Stimulated activated CD4-positive, alpha-beta T cell treated with anti-CD3 and anti-CD28 coated beads, Interleukin-4, amount 100 ng/mL, for 48 hours (primary cell): Measurements from ENCODE around the gene ARFGAP2.

Source experiments
- DNase-seq, 2 donors: peaks; one replicate each; pipeline ENCODE4 v3.0.0-alpha.2; 2020; ENCODE audit warnings: low read depth in 2 of 2

Gene ARFGAP2

DNA sequence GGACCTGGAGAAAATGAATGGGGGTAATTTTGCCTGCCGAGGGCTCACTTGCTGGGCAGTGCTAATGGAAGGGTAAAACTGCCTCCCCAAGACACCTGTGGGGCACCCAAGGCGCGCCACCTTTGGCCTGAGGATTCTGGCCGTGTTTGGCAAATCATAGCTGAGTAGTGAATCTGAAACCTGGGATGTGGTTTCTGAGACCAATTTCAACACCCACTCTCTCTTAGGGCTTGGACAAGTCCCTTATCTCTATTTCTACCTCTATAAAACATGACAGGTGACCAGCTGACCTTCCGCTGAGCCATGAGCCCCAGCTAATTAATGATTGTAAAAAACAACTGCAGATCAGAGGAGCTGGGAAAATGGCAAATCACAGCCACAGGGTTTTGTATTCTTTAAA is 11.0 kb upstream of the ARFGAP2 start:
- DNase-seq = no peak

DNA sequence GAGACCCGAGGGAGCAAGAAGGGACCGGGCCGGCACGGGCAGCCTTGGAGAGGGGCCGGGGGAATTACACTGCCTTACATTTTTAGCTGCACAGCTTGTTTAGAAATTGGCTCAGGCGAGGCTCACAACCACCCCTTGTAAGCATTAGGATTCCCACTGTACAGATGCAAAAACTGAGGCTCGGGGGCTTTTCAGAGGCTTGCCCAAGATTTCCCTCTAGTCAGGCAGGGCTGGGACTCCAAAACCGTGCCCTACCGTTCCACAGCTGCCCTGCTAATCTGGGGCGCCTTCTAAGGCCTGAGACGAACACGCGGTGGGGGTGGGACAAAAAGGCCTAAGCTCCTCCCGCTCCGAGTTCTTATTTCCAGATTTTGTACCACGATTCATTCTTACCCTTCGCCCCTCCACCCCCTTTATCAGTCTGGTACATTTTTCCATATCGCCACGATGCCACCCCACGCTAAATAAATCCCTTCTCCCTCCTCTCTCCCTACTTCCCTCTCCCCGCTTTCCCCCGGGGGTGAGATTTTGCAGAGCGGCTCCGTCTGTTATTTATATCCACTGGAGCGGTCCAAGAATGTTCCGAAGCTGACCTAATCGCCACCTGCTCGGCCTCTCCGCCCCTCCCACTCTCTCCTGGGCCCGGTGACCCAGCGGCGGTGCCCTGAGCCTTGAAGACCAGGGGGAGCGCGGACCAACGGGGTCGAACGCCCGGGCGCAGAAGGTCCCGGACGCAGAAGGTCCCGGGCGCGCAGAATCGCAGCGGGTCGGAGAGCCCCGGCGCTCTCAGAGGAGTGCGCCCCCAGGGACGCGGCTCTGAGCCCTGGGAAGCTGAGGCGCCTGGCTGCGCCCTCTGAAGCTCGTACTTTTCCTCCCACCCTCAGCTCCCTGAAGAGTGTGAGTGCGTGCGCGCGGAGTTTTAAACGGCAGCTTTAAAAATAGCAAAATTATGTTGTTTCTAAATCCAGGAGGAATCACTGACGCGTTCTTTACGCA is 10.3 kb upstream of the ARFGAP2 start:
- peak; percentile 34 to 43 for DNase-seq

DNA sequence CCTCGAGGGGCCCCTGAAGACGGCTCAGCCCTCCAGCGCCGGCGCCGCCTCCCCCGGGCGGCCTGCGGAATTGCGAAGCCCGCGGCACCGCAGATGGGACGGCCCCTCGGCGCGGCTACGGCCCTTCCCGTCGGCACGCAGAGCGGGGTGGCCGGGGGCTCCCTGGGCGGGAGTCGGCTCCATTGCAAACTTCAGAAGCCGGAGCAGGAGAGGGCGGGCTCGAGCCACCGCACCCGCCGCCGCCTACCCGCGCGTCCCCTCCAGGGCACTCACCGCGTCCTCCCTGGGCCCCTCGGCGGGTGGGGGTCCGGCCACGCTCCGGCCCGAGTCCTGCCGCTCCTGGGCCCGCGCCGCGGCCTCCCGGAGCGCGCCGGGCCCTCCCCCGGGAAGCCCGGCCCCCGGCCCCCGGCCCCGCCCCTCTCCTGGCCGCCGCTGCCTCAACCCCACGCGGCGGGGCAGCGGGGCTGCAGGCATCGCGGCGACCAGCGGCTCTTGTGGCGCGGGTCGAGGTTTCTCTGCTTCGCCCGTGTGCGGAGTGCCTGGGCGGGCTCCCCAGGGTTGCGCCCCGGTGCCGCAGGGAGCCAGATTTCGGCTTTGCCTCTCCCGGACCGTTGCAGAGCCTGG is 9.5 kb upstream of the ARFGAP2 start, which contains the start of gene PACSIN3:
Gene PACSIN3 (minus strand): TSS at position 359 of the 624 bp plus-strand sequence. CDS start 3,707 bp downstream, outside the sequence.
- DNase-seq = peak; percentile 42 to 49

DNA sequence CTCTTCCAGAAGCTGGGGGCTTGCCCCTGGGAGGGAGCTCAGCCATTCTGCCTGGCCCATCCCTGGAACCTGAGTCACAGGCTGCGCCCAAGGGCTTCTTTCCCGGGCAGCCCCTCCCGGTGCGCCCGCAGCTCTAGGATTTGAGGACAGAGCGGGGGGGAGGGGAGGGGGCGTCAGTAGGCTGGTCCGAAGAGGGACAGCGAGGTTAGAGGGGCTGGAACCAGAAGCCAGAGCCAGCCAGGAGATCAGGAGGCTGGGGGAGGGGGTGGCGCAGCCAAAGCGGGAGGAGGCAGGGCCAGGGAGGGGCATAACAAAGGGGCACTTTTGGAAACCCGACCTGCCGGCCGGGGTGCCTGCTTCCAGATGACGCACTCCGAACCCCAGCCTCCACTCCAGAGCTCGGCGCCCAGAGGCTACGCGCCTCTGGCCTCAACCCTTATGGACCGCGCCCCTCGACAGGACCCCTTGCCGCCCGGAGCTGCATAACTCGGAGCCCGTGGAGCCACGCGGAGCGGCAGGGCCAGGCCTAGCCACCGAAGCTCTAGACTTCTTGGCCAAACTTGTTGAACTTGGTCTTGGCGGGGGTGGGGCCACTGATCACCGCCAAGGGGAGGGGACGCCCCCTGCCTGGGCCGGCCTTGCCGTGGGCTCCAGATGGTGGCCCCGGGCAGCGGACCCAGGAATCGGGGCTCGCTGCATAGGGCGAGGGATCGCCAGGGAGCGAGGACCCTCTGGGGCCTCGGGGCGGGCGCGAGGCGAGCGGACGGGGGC is 8.8 kb upstream of the ARFGAP2 start:
- DNase-seq = no peak

DNA sequence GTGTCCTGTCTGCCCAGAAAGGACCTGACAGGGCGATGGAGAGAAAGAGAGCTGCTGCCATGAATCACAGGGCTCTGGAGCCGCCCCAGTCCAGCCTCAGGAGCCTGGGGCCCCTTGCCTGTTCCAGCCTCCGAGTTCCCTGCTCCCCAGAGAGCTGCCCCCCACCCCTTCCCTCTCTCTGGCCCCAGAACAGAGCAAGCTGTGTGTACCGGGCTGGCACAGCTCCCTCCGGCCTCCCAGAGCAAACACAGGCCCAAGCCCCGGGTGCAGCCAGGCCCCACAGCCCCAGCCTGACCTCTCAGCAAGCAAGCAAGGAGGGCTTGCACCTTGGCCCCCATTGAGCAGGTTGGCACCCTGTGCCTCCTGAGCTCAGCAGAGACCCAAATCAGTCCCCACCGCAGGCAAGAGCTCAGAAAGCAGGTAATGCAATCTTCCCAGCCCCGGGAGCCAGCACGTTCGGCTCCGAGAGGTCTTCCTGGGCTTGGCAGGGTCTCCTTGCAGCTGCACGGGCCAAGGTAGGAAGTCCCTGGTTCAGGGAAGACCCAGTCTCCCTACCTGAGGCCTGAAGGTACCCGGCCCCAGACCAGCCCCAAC is 8.1 kb upstream of the ARFGAP2 start:
- DNase-seq = no peak

DNA sequence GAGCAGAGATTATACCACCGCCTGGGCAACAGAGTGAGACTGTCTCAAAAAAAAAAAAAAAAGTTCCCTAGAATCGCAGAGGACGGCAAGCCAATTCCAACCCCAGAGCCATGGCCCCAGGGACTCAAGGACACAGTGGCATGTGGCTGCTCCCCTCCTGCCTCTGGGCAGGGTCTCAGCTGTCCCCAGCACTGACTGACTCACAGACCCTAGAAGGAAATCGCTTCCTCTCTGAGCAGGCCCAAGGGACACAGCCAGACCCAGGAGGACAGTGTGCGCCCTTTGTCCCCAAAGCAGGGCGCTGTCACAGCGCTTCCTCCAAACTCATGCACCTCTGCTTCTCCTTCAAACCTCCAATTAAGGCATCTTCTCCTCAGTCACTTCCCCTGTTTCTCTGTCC is 7.3 kb upstream of the ARFGAP2 start:
- DNase-seq = no peak

DNA sequence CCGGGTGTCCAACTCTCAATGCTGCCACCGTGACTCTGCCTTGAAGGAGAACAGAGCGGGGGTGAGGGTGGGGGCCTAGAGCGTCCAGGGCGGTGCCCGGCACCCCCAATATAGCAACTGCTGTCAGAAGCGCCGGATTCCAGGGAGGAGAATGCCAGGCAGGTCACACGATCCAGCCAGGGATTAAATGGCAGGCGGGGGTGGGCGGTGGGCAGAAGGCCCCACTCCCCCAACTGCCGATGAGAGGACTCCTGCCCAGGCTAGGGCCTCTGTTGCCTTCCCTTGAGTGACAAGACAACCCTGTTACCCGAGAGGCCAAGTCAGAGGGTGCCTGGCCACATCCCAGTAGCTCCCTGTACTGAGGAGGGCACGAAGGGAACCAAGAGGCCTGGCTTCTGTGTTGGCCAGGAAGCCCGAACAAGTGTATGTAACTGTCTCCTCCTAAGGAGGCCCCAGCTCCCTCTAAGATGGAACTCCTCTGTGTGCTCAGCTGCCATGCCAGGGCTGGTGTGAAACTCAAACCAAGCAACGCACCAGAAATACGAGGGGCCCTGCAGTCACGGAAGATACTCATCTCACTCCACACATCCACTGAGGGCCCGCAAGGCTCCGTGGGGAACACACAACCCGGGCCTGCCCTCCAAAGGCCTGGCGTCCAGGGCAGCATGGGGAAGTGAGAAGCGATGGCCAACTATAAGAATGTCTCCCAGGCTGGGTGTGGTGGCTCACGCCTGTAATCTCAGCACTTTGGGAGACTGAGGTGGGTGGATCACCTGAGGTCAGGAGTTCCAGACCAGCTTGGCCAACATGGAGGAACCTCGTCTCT is 6.6 kb upstream of the ARFGAP2 start:
- no peak for DNase-seq

DNA sequence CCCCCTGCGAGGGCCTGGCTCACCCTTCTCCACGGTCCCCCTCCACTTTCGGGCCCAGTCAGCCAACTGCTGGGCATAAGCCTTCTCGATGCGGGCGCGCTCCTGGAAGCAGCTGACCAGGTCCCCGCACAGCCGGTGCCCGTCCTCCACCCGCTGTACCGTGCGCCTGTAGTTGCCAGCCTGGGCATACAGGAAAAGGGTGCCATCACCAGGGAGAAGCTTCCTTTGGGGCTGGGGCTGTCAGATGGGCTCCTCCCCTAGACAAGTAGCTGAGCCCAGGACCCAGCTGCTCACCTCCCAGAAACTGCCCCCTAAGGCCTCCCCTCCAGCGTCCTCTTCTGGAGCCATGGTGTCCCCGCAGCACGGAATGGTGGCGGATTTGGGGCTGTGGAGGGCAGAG is 5.7 kb upstream of the ARFGAP2 start:
- DNase-seq = no peak

DNA sequence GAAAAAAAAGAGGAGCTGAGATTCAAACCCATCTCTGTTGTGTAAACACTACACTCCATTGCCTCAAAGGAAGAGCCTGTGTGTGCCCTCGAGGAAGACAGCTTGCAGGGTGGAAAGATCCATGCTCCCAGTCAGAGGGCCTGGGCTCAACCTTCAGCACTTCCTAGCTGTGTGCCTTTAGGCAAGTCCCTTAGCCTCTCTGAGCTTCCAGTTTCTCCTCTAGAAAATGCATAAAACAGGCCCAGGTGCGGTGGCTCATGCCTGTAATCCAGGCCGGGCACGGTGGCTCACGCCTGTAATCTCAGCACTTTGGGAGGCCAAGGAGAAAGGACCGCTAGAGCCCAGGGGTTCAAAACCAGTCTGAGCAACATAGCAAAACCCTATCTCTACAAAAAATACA is 4.6 kb upstream of the ARFGAP2 start:
- no peak for DNase-seq

DNA sequence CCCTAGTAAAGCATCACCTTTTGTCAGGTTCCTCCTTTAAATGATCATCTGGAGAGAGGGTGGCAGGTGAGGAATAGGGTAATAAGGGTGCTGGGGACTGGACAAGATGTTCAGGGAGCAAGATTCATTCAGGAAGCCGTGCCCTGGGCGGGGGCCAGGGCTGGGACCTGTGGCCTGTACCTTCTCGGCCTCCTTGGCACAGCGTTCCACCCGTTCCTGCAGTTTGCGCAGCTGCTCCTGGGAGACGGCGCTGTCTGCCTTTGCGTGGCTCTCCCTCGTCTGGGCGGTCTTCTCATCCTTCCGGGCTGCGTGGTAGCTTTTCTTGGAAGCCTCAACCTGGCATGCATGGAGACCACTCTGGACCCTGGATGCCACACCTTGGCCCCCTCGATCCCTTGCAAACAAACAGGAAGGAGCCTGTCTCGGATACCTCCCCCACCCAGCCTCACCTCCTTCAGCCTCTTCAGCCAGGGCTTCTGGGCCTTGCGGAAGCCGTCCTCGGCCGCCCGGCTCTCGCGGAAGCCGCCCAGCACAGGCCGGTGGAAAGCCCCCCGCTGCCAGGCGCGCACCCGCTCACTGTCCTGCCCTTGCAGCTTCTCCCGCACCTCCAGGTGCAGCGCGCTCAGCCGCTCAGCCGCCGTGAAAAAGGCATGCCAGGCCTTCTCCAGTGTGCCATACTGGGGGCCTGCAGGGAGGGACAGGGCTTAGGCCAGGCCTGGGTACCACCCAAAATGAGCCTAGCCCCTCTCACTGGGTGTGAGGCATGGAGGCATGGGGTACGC is 3.5 kb upstream of the ARFGAP2 start:
- DNase-seq = no peak

DNA sequence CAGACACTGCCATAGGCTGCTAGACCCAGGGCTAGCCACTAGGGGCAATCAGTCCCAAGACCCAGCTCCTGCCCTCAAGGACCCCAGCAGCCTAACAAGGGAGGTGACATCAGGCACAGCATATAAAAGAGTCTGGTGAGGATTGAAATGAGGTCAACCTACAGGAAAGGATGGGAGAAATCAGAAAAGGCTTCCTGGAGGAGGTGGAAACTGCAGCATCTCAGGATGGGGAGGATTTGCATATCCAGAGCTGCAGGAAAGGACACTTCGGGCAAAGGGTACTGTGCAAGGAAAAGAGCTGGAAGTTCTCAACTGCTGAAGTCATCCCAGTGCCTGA is 2.9 kb upstream of the ARFGAP2 start:
- DNase-seq = peak in 1 of 2 donors; percentile 30

DNA sequence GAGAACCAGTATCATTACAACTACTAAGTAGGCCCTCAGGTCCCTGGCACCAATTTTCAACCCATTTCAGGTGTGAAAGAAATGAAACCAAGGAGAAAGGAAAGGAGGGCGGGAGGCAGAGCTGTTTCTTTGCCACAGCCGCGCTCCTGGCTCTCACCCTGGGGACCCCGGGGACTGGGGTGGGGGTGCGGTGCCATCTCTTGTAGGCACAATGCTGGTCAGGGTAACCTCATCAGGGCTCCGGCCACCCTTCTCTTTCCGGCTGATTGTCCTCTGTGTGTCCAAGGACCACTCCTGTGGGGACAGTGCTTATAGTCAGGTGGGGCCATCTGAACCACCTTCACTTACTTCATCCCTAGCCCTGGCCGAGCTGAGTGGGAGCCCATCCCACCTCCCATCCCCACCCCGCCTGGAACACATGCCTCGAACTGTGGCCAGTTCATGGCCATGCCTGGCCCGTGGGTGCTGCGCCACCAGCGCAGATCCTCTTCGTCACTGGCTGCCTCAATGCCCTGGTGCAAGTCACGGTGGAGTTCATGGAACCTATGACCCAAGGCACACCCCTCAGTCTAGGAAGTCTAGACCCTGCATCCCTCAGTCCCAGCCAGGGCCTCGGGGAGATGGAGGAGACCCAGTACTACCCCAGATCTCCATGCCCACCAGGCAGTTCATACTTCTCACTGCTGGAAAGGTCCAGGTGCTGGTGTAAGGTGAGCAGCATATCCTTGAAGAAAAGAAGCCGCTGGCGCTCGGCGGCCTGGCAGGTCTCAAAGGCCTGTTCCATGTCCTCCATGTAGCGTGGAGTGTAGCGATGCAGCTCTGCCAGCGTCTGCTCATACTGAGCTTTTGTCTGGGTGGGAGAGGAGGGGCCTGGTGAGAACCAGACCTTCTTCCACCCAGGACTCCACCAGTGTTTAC is 2.3 kb upstream of the ARFGAP2 start:
- DNase-seq = no peak

DNA sequence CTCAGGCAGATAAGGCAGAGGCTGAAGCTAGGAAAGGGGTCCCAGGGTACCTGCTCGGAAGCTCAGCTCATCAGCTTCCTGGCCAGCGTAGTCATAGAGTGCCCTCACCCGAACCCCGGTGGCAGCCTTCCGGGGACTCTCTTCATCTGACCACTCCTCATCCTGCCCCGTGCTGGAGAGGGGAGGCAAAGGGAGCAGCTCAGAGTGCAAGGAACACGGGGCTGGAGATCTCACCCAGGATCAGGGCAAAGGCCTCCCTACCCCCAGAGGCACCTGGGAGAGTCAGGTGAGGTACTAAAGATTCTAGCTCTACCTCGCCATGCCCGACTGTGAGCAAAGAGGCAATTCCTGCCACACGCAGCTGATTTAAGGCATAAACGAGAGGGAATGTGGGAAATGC is 1.6 kb upstream of the ARFGAP2 start:
- DNase-seq = no peak

DNA sequence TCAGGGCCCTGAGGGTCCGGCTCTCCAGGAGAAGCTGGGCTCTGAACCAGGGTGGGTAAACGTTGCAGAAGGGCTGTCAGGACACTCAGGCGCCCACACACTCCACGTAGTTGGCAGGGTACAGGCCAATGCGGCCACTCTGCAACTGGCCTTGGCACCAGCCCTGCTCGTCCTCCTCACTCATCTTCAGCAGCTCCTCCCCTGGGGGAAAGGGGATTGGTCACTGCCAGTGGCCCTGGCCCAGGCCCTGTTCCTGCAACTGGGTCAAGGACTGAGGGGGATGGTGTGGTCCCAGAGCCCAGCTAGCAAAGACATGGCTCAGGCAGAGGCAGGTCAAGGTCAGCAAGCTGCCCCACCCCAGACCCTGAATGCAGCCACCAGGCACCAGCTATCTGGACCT is 1.2 kb upstream of the ARFGAP2 start:
- no peak for DNase-seq

DNA sequence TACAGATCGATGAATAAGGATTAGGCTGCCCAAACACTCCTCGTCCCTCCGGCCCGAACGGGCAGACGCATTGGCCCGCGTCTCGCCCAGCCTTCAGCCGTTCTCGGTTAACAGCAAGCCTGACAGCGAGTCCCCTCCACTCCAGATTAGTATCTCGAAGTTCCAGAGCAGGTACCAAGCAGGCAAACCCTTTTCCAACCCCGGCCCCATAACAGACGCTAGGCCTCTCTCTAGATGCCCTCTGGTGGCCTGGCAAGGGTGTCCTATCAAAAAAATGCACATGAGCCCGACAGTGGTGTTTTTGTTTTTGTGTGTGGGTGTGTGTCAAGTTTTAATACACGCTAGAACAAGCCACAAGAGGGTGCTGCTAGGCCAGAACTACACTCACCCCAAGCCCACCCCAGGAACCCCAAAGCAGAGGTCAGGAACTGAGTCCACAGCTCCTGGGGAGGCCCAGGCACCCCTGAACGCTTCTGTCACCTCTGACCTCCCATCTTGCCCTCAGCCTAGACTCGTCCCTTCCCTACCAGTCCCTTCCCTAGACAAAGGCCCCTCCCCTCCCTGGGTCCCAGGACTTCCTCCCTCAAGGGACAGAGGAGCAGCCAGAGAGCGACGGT is 658 bp upstream of the ARFGAP2 start:
- DNase-seq = peak; percentile 41 to 61

DNA sequence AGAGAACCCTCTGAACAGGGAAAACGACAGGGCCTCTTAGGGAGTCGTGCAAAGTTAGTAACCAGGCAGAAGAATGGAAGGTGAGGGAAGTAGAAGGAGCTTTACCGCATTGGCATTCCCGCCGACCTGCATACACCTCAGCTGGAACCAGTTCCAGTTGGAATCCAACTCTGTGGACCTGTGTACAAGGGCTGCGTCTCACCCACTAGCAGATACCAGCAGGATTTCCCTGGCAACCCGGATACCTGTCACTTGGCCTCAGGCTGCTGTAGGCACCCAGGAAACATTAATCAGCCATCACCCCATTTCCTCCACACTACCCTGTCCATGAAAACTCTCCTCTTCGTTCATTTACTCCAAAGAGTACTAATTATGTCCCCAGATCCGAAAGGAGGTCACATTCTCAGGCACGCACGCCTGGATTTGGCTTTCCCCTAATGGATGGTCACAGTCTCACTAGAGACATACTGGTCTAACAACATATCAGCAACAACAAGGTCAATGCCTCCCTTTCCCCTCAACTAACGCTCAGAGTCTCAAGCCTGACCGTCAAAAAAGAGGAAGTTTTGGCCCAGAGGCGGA is 842 bp downstream of the ARFGAP2 start:
- no peak for DNase-seq

DNA sequence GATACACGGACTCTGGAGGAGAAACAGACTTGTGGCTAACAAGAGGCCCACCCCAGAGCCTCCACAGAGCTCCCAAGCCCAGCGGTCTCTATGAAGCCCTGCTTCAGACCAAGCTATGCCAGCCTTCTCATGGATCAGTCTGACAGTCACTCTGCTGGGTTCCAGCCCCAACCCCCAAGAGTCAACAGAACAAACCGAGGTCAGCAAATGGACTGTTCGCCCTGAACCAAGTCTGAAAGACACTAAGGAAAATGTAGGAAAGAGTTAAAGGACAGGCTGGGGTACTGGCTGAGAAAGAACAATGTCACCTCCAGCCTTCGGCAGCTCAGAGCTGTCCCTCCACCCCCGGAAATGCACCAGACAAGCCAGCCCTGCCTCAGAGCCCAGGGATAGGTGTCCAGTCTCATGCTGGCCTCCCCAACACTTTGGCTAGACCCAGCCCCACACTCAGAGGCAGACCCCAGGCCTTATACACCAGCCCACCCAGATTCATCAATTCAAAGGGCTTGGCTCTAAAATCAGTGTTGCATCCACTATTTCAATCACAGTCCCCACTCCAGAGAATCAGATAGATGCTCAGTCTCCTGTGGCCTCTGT is 3.8 kb downstream of the ARFGAP2 start:
- no peak for DNase-seq

DNA sequence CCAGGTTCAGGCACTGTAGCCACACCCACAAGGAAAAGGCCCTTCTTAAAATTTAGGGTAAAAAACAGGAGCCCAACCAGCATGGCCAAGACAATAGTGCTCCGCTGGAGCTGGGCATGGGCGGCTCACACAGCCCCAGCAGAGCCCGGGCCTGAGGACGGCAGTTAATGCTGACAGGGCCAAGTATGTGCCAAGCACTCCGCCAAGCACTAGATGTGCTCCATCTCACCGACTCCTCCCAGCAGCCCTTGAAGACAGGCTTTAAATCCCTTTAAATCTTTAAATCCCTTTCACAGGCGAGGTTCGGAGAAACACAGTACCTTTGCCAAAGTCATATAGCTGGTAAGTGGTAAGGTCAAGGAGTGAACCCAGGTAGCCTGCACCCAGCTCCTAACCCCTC is 4.8 kb downstream of the ARFGAP2 start:
- DNase-seq = no peak
